ENCODE data around the gene MKLN1. TPM values are rescaled to one million over a fixed set of nuclear protein-coding genes. Genes with fewer than 3 reads are reported as not detected.
A peak's percentile ranks its signal among the peaks of the same experiment; 100 is the strongest.

The MKLN1 gene
- total RNA-seq, 4 donors from 2014 or later = 15.2 to 42.3 (median 24.0) TPM

DNA sequence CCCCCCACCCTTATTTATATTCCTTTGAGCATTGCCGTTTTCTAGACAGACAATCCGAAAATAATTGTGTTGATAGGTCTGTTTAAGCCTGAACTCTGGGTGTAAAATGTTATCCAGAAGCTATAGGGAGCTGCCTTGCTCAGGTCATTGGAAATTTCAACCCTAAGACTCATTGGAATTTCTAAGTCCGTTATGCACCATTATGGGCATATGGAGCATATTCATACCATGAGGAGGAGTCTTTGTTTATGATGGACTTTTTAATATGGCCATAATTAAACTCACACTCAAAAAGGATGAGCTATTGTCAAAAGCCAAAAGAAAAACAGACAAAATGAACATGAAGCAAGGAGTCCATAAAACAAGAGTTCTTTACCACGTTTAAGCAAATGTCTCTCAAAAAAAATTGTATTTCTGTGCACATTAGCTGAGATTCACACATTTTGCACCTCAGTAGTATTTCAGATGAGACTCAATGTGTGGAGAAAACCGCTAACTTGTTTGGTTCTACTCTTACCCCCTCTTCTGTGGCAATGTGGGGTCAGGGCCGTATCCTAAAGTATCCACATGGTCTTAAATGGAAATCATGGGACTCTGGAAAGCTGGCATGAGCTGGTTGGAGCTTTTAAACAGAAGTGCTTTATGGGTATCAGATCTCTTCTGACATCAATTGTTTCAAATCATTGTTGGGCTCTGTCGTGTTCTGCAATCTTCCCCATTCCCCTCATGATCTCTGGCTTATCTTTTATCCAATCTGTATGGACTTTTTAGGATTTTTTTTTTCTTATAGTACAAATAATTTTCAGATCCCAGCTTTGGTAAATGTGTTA lies 168.2 kb downstream of the MKLN1 start:
- no peak for DNase-seq
- peaks cover 0 to 34% (median 0%) of the 10 kb centered on the region in 3 donors for H3K36me3 ChIP-seq
- no peak overlapping the region for H3K27ac ChIP-seq
- H3K27me3 ChIP-seq = no peaks in the 10 kb centered on the region
- TF ChIP-seq POLR2A (IDR thresholded peaks at IDR 0.05) = no peak
- TF ChIP-seq, protein P1, sequence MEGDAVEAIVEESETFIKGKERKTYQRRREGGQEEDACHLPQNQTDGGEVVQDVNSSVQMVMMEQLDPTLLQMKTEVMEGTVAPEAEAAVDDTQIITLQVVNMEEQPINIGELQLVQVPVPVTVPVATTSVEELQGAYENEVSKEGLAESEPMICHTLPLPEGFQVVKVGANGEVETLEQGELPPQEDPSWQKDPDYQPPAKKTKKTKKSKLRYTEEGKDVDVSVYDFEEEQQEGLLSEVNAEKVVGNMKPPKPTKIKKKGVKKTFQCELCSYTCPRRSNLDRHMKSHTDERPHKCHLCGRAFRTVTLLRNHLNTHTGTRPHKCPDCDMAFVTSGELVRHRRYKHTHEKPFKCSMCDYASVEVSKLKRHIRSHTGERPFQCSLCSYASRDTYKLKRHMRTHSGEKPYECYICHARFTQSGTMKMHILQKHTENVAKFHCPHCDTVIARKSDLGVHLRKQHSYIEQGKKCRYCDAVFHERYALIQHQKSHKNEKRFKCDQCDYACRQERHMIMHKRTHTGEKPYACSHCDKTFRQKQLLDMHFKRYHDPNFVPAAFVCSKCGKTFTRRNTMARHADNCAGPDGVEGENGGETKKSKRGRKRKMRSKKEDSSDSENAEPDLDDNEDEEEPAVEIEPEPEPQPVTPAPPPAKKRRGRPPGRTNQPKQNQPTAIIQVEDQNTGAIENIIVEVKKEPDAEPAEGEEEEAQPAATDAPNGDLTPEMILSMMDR (IDR thresholded peaks at IDR 0.05) = no peak
- intact Hi-C loops (cut with DNase I) = no loop called here
- whole genome bisulfite sequencing, 2 donors = 89 to 92% methylated on average over 7 of the region's 7 CpGs
- peaks cover 0 to 6% (median 0%) of the 10 kb centered on the region in 3 donors for H3K4me1 ChIP-seq
- H3K9me3 ChIP-seq = no peaks in the 10 kb centered on the region
- no peak overlapping the region for H3K4me3 ChIP-seq

DNA sequence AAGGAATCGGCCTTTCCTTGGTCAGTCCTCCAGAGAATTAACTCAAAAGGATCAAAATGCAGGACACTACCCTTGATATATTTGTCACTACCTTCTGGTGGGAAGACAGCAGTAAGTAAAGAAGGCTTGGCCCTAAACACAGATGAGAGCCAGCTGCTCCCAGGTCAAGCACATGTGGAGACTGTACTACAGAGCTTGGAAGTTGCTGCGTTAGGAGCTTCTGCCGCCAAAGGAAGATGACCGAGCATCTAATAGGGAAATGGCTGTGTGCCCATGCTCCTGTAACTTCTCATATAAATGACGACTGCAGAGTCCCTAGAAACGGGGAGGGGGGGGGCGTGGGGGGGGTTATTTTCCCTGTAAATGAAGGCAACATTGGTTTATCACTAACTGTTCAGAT lies 169.8 kb downstream of the MKLN1 start:
- WGBS, 2 donors = 63 to 71% methylated on average over 7 of the region's 7 CpGs
- Histone ChIP-seq H3K9me3 (no peaks in the 10 kb centered on the region), H3K4me1 (peaks cover 0 to 12% (median 0%) of the 10 kb centered on the region in 3 donors), H3K36me3 (peaks cover 0 to 34% (median 0%) of the 10 kb centered on the region in 3 donors), H3K27ac (peak overlapping the region in 1 of 4 donors; percentile 36), H3K4me3 (no peak overlapping the region), H3K27me3 (no peaks in the 10 kb centered on the region)
- TF ChIP-seq POLR2A (IDR thresholded peaks at IDR 0.05) = no peak
- TF ChIP-seq, protein P1 (IDR thresholded peaks at IDR 0.05) = no peak
- intact Hi-C loops (cut with DNase I) = no loop called here
- DNase-seq = no peak

DNA sequence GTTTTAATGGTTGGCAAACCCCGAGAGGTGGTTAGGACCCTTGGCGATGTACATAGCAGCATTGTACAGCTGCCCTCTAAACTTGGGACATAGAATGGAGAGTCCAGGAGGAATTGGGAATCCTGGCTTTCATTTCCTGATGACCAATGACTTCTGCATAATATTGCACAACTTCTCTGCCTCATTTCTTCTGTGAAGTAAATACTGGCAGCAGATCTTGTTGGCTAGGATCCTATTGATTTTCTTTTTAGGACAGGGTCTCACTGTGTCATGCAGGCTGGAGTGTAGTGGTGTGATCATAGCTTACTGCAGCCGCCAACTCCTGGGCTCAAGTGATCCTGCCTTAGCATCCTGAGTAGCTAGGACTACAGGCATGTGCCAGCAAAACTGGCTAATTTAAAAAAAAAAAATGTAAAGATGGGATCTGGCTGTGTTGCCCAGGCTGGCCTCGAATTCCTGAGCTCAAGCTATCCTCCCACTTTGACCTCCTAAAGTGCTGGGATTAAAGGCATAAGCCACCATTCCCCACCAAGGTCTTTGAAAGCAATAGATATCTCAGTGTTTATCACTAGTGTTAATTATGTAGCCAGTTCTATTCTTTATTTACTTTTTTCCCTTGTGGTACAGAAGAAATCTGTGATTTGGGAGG lies 170.7 kb downstream of the MKLN1 start:
- no peak overlapping the region for H3K4me3 ChIP-seq
- 82 to 86% methylated on average over 4 of the region's 4 CpGs for WGBS, 2 donors
- H3K4me1 ChIP-seq = peaks cover 0 to 21% (median 6%) of the 10 kb centered on the region in 3 donors
- no peaks in the 10 kb centered on the region for H3K9me3 ChIP-seq
- H3K27me3 ChIP-seq = no peaks in the 10 kb centered on the region
- TF ChIP-seq, protein P1 (IDR thresholded peaks at IDR 0.05) = no peak
- no peak for TF ChIP-seq POLR2A (IDR thresholded peaks at IDR 0.05)
- intact Hi-C loops (cut with DNase I) = no loop called here
- DNase-seq = no peak
- H3K27ac ChIP-seq = peak overlapping the region in 2 of 4 donors; percentile 17 to 36
- H3K36me3 ChIP-seq = peaks cover 0 to 34% (median 0%) of the 10 kb centered on the region in 3 donors

DNA sequence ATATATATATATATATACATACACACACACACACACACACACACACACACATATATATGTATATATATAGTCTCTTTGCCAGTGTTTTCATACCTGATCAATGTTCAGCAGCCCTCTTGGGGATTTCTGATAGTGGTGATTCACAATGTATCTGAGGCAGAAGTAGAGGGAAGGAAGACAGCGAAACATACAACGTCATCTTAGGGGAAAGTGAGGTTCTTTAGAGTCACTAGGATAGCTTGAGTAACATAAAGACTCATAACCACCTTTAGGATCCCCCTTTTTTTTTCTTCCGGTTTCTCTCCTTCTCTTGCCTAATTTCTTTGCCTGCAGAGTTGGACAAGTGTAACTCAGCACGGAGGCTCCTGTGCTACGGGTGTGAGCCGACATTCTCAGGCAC lies 172.1 kb downstream of the MKLN1 start:
- DNase-seq = no peak
- no peak for TF ChIP-seq POLR2A (IDR thresholded peaks at IDR 0.05)
- TF ChIP-seq, protein P1 (IDR thresholded peaks at IDR 0.05) = no peak
- no peak overlapping the region for H3K4me3 ChIP-seq
- H3K4me1 ChIP-seq = peaks cover 0 to 29% (median 9%) of the 10 kb centered on the region in 3 donors
- WGBS, 2 donors = 93% methylated on average over 6 of the region's 6 CpGs
- H3K36me3 ChIP-seq = peaks cover 0 to 34% (median 0%) of the 10 kb centered on the region in 3 donors
- H3K9me3 ChIP-seq = no peaks in the 10 kb centered on the region
- H3K27me3 ChIP-seq = no peaks in the 10 kb centered on the region
- no peak overlapping the region for H3K27ac ChIP-seq
- intact Hi-C loops (cut with DNase I) = no loop called here

DNA sequence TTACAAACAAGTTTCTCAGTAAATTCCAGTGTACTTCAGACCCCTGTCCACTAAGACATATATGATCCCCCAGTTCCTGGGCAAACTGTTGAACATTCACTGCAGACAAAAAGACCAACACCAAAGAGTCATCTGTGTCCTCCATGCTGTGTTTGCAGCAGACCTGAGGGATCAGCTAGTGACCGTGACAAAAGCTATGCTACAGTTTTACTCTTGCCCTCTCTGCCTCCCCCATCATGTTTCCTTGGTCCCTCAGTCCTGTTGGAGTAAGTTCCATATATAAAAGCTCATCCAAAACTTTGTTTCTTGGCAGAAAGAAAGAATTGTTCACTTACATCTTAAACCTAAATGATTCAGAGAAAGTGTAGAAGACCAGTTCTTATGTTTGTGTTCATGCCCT lies 172.7 kb downstream of the MKLN1 start:
- no peak overlapping the region for H3K27ac ChIP-seq
- H3K36me3 ChIP-seq = peaks cover 0 to 34% (median 0%) of the 10 kb centered on the region in 3 donors
- TF ChIP-seq POLR2A (IDR thresholded peaks at IDR 0.05) = no peak
- TF ChIP-seq, protein P1 (IDR thresholded peaks at IDR 0.05) = no peak
- 75 to 100% methylated on average over 1 of the region's 1 CpG for WGBS, 2 donors
- intact Hi-C loops (cut with DNase I) = no loop called here
- no peaks in the 10 kb centered on the region for H3K9me3 ChIP-seq
- H3K27me3 ChIP-seq = no peaks in the 10 kb centered on the region
- peaks cover 0 to 29% (median 9%) of the 10 kb centered on the region in 3 donors for H3K4me1 ChIP-seq
- H3K4me3 ChIP-seq = no peak overlapping the region
- no peak for DNase-seq

Data from esophagus squamous epithelium (tissue), 5 donors.